HUES64 (cell line): ENCODE measurements around the gene NUMB.

ENCODE experiments used
- H3K27ac ChIP-seq: 2 replicates; pipeline ENCODE4 v1.7.0; 2013; ENCODE audit warnings: low read depth, low read length, inconsistent platforms
- H3K27me3 ChIP-seq: 2 replicates; pipeline ENCODE4 v1.6.1; 2013; ENCODE audit warnings: mild to moderate bottlenecking, low read length; ENCODE audit not compliant: insufficient read depth
- H3K36me3 ChIP-seq: 2 replicates; pipeline ENCODE4 v1.6.1; 2013; ENCODE audit warnings: mild to moderate bottlenecking, low read length; ENCODE audit not compliant: insufficient read depth
- H3K4me1 ChIP-seq: 2 replicates; pipeline ENCODE4 v1.6.1; 2013; ENCODE audit warnings: mild to moderate bottlenecking, low read length, moderate library complexity; ENCODE audit not compliant: insufficient read depth
- H3K4me3 ChIP-seq: 2 replicates; pipeline ENCODE4 v1.5.1; 2013; ENCODE audit warnings: mild to moderate bottlenecking, low read length, moderate library complexity
- H3K9ac ChIP-seq: 2 replicates; pipeline ENCODE4 v1.6.1; 2013; ENCODE audit warnings: mild to moderate bottlenecking, low read depth, low read length
- H3K9me3 ChIP-seq: 2 replicates; pipeline ENCODE4 v1.6.1; 2013; ENCODE audit warnings: low read depth, low read length; ENCODE audit not compliant: insufficient read depth
- WGBS: fragments of 150-250, 120-280 bp; methylation state at CpG from one replicate; pipeline ENCODE4 v1.1.7; 2013; ENCODE audit warnings: missing lambda C conversion rate; 5-methylcytosine and 5-hydroxymethylcytosine counted together

The NUMB gene

DNA sequence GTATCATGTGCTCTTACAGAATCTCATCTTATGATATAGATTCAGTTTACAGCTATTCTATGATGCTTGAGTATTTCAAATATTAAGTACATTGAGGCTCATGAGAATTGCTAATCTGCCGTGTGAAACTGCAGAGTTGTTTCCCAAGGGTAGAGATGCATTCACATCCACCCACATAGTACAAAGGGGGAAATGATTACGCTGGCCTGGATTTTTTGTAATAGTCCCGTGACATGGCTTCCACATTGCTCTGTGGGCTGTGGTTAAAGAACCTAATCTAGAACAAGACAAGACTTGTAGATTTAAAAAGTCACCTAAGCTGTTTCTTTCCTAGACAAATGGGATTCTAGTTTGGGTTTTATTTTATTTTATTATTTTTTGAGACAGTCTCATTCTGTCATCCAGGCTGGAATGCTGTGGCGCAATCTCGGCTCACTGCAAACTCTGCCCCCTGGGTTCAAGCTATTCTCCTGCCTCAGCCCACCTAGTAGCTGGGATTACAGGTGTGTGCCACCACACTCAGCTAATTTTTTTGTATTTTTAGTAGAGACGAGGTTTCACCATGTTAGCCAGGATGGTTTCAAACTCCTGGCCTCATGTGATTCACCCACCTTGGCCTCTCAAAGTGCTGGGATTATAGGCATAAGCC, 19.4 kb upstream of the NUMB start:
- no peak overlapping the region for H3K4me3 ChIP-seq
- no peaks in the 10 kb centered on the region for H3K36me3 ChIP-seq
- no peak overlapping the region for H3K9ac ChIP-seq
- H3K27me3 ChIP-seq = no peaks in the 10 kb centered on the region
- H3K4me1 ChIP-seq = 0 out of 2 replicates have a peak, but pooled peaks cover 3% of the 10 kb centered on the region
- H3K27ac ChIP-seq = no peak overlapping the region
- 98% methylated on average over 6 of the region's 6 CpGs for WGBS
- no peaks in the 10 kb centered on the region for H3K9me3 ChIP-seq

DNA sequence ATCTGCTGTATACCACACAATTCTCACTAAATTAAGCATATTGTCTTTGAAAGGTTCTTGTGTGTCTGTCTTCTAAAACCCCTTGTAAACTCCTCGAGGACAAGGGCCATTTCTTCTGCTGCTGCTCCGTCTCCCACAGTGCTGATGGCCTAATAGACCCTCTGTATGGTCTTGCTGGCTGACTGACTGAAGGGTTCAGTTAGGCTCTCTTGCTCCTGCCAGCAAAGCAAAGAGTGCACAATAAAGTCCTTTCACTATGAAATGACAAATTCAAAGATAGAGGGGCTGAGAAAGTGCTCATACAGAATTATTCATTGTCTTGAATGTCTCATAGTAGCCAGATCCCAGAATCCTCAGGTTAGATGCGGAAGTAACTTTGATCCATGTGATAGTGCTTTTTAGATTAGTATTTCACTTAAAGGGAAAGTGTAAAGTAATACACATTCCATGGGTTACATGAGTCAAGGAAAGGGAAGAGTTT, 18.1 kb upstream of the NUMB start:
- H3K4me1 ChIP-seq = 0 out of 2 replicates have a peak, but pooled peaks cover 3% of the 10 kb centered on the region
- WGBS = 73% methylated on average over 3 of the region's 3 CpGs
- no peak overlapping the region for H3K4me3 ChIP-seq
- H3K9me3 ChIP-seq = no peaks in the 10 kb centered on the region
- no peak overlapping the region for H3K9ac ChIP-seq
- no peak overlapping the region for H3K27ac ChIP-seq
- no peaks in the 10 kb centered on the region for H3K36me3 ChIP-seq
- H3K27me3 ChIP-seq = no peaks in the 10 kb centered on the region

DNA sequence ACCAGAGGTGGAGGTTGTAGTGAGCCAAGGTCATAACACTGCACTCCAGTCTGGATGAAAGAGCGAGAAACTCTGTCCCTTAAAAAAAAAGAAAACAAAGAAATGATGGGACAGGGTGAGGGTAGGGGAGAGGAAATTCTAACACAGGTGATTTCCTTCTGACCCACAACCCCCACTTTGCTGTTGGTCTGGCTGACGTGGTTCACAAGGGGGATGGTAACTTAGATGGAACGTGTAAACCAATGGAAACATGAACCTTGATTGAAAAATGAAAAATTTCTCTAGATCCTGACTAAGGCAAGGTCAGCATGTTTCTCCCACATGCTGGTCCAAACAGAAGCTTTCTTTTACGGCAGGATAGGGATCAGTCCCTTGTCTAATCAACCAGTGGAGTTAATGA, 16.6 kb upstream of the NUMB start:
- no peak overlapping the region for H3K9ac ChIP-seq
- H3K27ac ChIP-seq = no peak overlapping the region
- no peak overlapping the region for H3K4me3 ChIP-seq
- WGBS = 82% methylated on average over 4 of the region's 4 CpGs
- 0 out of 2 replicates have a peak, but pooled peaks cover 3% of the 10 kb centered on the region for H3K4me1 ChIP-seq
- no peaks in the 10 kb centered on the region for H3K36me3 ChIP-seq
- H3K9me3 ChIP-seq = no peaks in the 10 kb centered on the region
- no peaks in the 10 kb centered on the region for H3K27me3 ChIP-seq

DNA sequence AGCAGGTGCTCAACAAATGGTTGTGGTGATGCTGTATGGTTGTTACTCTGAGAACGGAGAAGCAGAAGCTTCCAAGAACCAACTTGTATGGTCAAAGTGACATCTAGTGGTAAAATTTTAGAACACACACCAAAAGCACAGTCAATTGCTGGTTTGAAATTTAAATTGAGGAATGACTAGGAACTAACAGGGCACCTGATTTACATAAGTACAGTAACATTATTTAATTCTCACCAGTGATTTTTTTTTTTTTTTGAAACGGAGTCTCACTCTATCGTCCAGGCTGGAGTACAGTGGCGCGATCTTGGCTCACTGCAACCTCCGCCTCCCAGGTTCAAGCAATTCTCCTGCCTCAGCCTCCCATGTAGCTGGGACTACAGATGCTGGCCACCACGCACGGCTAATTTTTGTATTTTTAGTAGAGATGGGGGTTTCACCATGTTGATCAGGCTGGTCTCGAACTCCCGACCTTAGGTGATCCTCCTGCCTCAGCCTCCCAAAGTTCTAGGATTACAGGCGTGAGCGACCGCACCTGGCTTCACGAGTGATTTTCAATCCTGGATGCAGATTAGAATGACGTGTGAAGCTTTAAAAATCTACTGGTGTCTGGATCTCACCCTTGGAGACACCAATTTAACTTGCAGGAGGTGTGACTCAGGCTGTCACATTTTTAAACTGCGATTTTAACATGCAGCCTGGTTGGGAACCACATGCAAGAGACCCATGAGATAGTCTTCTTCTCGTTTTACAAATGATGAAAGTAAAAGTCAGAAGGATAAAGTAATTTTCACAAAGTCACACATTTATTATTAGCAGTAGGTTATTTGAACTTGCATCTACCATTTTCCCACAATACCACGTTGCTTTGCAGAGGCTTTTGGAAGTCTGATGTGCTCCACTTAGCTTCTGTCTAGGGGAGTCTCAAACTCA, 14.1 kb upstream of the NUMB start:
- WGBS = 75% methylated on average over 18 of the region's 18 CpGs
- no peak overlapping the region for H3K4me3 ChIP-seq
- no peak overlapping the region for H3K27ac ChIP-seq
- no peaks in the 10 kb centered on the region for H3K27me3 ChIP-seq
- no peaks in the 10 kb centered on the region for H3K9me3 ChIP-seq
- 0 out of 2 replicates have a peak, but pooled peaks cover 3% of the 10 kb centered on the region for H3K4me1 ChIP-seq
- no peaks in the 10 kb centered on the region for H3K36me3 ChIP-seq
- no peak overlapping the region for H3K9ac ChIP-seq

DNA sequence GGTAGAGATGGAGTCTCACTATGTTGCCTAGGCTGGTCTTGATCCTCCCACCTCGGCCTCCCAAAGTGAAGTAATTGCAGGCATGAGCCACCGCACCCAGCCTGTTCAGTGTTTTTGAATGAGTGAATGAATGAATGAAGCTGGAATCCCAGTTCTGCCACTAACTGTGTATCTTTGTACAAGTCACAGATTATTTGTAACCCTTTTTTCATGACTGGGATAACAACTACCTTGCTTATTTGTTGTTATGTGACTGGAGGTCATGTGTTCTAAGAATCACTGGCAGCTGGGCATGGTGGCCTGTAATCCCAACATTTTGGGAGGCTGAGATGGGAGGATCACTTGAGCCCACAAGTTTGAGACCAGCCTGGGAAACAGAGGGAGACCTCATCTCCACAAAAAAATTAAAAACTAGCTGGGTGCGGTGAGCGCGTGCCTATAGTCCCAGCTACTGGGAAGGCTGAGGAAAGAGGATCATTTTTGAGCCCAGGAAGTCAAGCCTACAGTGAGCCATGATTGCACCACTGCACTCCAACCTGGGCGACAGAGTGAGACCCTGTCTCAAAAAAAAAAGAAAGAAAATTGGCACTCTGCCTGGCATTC, 13.3 kb upstream of the NUMB start:
- Histone ChIP-seq H3K9me3 (no peaks in the 10 kb centered on the region), H3K9ac (no peak overlapping the region), H3K27me3 (no peaks in the 10 kb centered on the region), H3K27ac (no peak overlapping the region), H3K4me1 (0 out of 2 replicates have a peak, but pooled peaks cover 3% of the 10 kb centered on the region), H3K36me3 (no peaks in the 10 kb centered on the region), H3K4me3 (no peak overlapping the region)
- WGBS = 82% methylated on average over 6 of the region's 6 CpGs

DNA sequence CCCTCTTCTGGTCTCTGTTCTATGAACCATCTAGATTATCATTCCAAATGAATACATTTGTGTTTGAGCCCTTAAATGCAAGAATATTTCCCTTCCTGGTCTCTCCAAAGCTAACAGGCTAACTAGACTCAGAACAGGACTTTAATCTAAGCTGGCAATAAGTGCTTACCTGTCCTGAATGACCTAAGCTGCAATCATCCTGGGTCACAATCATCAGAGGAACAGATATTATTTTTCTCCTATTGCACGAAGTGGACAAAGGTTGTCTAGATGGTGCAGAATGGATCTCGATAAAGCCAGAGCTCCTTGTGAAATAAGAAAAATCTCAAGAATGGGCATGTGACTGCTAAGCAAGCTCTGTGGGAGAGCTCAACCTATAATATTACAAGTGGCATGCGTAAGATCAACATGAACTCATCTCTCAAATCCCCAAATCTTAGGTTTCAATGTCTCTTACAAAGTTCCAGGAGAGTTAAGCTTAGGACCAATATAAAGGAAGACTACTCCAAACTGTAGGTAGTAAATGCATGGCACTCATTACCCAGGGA, 10.6 kb upstream of the NUMB start:
- no peaks in the 10 kb centered on the region for H3K9me3 ChIP-seq
- H3K4me3 ChIP-seq = no peak overlapping the region
- no peak overlapping the region for H3K9ac ChIP-seq
- H3K27me3 ChIP-seq = no peaks in the 10 kb centered on the region
- no peaks in the 10 kb centered on the region for H3K36me3 ChIP-seq
- H3K4me1 ChIP-seq = no peaks in the 10 kb centered on the region; the same call in 1 of the 2 replicates
- WGBS = 94% methylated on average over 3 of the region's 3 CpGs
- H3K27ac ChIP-seq = no peak overlapping the region

- Histone ChIP-seq H3K4me1 (no peaks in the 10 kb centered on the region; the same call in 1 of the 2 replicates), H3K27ac (no peak overlapping the region), H3K36me3 (no peaks in the 10 kb centered on the region), H3K9me3 (no peaks in the 10 kb centered on the region), H3K27me3 (no peaks in the 10 kb centered on the region), H3K4me3 (no peak overlapping the region), H3K9ac (no peak overlapping the region)
- WGBS = 96% methylated on average over 4 of the region's 4 CpGs
Measured at GRCh38 chr14:73467800-73468199, 9.5 kb upstream of the NUMB start.

DNA sequence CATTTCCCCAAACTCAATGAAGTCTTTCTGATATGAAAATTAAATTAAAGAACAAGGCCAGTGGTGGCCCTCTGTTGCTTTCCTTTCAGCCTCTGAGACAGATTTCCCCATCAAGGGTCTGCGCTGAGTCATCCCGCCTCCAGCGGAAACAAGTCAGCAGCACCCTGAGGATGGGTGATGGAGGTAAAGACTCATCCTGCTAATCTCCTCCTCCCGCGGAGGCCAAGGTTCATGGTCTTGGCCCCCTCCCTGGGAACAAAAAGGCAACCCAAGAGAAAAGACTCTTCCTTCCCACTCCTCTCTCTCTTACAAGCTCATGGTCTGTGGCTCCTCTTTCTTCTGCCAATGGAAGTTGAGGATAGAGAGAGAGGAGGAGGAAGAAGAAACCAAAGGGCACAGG, 9.0 kb upstream of the NUMB start:
- no peak overlapping the region for H3K4me3 ChIP-seq
- no peak overlapping the region for H3K27ac ChIP-seq
- 77% methylated on average over 5 of the region's 5 CpGs for WGBS
- no peaks in the 10 kb centered on the region for H3K9me3 ChIP-seq
- H3K27me3 ChIP-seq = no peaks in the 10 kb centered on the region
- no peaks in the 10 kb centered on the region for H3K36me3 ChIP-seq
- no peak overlapping the region for H3K9ac ChIP-seq
- H3K4me1 ChIP-seq = peaks cover 4% of the 10 kb centered on the region

- no peak overlapping the region for H3K27ac ChIP-seq
- H3K4me1 ChIP-seq = peaks cover 9% of the 10 kb centered on the region
- H3K9me3 ChIP-seq = no peaks in the 10 kb centered on the region
- H3K4me3 ChIP-seq = no peak overlapping the region
- H3K27me3 ChIP-seq = no peaks in the 10 kb centered on the region
- no peak overlapping the region for H3K9ac ChIP-seq
- H3K36me3 ChIP-seq = no peaks in the 10 kb centered on the region
- 95% methylated on average over 4 of the region's 4 CpGs for WGBS
Measured at GRCh38 chr14:73466861-73467260, 8.5 kb upstream of the NUMB start.

DNA sequence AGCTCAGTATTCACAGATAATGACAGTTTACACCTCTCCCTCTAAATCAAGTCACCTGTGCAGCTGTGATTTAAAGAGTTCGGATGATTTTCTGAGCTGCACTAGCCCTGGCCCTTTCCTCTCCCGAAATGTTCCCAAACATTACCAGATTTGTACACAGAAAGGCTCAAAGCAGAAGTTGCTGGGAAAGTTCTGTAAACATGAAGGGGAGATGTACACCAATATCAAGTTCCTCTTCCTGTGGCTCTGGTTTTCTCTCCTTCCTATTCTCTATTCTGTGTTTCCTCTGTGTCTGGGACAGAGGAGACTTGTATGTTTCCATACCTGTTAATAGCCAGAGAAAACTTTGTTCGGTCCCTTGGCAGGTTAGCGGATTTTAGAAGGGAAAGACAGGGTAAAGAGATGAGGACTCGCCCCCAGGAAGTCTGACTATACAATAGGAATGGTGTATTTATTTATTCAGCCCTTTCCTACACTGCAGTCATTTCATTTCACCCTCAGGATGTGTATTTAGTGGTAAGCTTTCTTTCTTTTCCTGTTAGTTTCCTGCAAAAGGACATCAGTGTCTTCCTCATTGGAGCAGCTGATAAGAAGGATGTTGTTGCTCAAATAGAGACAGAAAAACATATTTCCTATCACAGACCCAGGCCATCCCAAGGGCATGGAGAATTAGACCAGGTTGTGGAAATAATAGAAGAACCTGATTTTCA, 7.6 kb upstream of the NUMB start:
- no peak overlapping the region for H3K9ac ChIP-seq

More for the DNA sequence above, 7.6 kb upstream of the NUMB start:
- WGBS = 90% methylated on average over 5 of the region's 5 CpGs
- no peaks in the 10 kb centered on the region for H3K36me3 ChIP-seq
- no peaks in the 10 kb centered on the region for H3K9me3 ChIP-seq
- H3K27ac ChIP-seq = no peak overlapping the region
- no peak overlapping the region for H3K4me3 ChIP-seq
- H3K27me3 ChIP-seq = no peaks in the 10 kb centered on the region
- peaks cover 12% of the 10 kb centered on the region for H3K4me1 ChIP-seq
